Activated CD8-positive, alpha-beta memory T cell treated with anti-CD3 and anti-CD28 coated beads, Interleukin-2, amount 50 U/mL, for 24 hours (primary cell): ENCODE results near the gene MYL5.
A peak's percentile ranks its signal among the peaks of the same experiment; 100 is the strongest.
"Not testable (repeated sequence)": the region's sequence is repeated elsewhere in the genome, so short reads cannot be mapped to it uniquely, and the experiment has no call there.

Source experiments
- DNase-seq: peaks from one replicate; pipeline ENCODE4 v3.0.0-alpha.2; 2020; ENCODE audit errors: extremely low read depth

MYL5 gene, protein sequence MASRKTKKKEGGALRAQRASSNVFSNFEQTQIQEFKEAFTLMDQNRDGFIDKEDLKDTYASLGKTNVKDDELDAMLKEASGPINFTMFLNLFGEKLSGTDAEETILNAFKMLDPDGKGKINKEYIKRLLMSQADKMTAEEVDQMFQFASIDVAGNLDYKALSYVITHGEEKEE

GRCh38 chr4:674172-675035 lies at the start of gene MYL5, which contains the start of gene ATP5ME:
MYL5 (plus strand) TSS chr4:674542; CDS start chr4:678027, 3,485 bp downstream.
ATP5ME (minus strand) TSS chr4:674276; CDS start chr4:674247, 29 bp downstream.
- DNase-seq = peak; percentile 87

GRCh38 chr4:624705-625590 lies 49.4 kb upstream of the MYL5 start, which contains the start of gene PDE6B:
PDE6B (plus strand) TSS chr4:625573; CDS start chr4:625627, 54 bp downstream.
- no peak for DNase-seq

DNA sequence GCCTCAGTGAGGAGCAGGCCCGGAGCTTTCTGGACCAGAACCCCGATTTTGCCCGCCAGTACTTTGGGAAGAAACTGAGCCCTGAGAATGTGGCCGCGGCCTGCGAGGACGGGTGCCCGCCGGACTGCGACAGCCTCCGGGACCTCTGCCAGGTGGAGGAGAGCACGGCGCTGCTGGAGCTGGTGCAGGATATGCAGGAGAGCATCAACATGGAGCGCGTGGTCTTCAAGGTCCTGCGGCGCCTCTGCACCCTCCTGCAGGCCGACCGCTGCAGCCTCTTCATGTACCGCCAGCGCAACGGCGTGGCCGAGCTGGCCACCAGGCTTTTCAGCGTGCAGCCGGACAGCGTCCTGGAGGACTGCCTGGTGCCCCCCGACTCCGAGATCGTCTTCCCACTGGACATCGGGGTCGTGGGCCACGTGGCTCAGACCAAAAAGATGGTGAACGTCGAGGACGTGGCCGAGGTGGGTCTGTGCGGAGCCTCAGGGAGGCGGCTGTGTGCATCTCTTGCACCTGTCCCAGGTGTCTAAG lies 48.6 kb upstream of the MYL5 start:
- no peak for DNase-seq

DNA sequence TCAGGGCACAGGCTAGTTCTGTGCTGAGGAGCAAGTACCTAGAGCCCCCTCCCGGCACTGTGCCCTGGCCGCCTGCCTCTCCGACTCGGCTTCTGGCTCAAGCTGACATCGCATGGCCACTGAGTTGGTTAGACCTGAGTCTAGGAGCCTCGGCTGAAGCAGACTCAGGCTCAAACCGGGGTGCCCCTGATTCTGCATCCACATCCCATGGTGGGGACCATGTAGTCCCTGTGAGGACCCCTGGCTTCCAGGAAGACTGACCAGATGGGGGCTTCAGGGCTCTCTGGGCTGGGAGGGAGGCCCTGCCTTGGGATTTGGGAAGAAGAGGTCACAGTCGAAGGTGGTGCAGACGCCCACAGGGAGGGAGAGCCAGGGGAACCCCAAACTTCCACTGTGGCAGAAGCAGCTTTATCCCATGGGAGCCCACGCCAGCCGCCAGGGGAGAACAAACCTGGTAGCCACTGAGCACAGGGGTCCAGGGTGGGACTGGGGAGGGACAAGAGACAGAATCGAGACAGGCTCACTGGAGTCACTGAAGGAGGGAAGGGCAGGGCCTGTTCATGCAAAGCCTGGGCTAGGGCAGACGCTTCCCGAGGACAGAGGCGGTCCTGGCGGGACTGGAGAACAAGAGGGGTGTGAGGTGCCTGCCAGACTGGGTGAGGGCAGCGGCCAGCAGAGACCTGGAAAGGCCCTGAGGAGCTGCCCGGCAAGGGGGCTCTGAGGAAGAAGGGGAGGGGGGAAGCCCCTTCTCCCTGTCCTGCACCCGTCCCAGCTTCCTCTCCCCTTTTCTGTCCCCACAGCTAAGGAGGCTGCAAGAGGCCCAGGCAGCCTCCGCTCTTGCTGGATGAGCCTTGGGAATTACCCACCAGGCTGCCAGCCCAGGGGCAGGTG lies 47.9 kb upstream of the MYL5 start:
- DNase-seq = no peak

DNA sequence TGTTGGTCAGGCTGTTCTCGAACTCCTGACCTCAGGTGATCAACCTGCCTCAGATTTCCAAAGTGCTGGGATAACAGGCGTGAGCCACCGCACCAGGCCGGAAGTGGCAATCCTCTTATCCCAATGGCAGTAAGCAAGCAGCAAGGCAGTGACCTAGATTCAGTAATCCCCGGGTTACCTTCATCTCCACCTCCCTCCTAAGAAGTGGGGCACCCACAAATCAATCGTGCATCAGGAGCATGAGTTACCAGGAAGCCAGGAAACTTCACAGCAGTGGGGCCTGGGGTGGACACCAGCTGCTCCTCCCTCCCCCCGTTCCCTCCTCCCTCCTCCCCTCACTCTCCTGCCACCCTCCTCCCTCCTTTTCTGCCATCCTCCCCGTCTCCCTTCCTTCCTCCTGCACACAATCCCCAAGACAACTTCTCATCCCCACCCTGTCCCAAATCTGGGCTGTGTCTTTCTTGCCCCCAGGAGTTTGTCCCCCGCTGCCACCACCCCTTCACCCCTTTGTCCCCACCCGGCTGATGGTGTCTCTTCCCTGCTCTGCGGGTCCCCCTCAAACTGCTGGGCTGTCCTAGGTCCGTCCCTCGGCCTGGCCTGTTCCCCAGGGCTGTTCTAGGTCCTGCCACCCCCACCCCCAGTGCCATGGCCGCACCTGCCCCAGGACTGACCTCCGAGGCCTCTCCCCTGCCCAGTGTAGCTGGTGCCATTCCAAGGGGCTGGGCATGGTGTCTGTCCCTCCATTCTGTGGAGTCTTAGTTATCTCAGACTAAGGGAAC lies 46.8 kb upstream of the MYL5 start:
- DNase-seq = no peak

DNA sequence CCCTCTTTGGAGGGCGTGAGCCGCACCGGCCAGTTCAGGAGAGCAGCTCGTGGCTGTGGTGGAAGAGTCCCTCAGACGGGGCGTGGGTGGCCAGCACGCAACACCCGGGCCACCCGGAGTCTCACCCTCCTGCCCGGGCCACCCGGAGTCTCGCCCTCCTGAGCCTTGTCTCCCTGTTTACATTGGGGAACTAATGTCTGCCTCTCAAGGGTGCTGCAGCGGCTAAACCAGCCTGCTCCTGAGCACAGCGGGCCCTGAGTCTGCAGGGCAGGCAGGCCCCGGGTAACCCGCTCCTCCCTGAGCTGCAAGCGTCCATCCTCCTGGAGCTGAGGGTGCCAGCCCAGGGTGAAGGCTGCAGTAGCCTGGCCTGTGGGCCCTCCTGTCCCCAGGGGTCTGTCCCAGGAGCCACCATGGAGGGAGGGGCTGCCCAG lies 46.0 kb upstream of the MYL5 start:
- DNase-seq = no peak

DNA sequence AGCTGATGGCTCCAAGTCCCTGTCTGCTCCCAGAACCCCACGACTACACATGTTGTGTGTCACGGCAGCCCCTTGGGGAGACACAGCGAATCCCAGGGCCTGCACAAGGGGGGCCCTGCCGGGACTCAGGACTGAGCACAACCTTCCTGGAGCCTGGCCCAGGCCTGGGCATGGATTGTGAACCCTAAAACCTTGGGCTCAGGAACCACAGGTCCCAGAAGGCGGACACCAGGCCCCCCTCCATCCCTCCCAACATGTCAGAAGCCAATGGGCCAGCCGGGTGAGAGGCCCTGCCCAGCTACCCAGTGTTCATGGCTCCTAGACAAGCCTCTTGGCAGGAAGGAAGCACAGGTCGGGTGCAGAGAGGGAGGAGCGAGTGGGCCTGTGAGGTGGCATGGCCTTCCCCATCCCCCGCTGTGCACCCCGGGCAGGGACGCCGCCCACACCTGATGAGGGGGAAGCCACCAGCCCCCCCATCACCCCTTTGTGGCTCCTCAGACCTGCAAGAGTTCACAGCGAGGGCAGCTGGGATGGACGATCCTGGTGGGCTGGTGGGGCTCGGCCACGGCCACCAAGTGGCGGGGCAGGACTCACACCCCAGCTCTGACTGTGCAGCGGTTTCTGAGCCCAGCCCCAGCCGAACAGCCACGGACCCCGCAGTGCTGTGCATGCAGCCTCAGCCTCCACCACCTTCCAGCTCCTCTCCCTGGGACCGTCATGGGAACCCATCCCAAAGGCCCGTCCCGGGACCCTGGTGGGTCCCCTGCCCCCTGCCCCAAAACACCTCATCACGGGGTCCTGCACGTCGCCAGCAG lies 45.3 kb upstream of the MYL5 start:
- DNase-seq = no peak

- DNase-seq = no peak
Measured at GRCh38 chr4:629636-629914, 44.8 kb upstream of the MYL5 start.

DNA sequence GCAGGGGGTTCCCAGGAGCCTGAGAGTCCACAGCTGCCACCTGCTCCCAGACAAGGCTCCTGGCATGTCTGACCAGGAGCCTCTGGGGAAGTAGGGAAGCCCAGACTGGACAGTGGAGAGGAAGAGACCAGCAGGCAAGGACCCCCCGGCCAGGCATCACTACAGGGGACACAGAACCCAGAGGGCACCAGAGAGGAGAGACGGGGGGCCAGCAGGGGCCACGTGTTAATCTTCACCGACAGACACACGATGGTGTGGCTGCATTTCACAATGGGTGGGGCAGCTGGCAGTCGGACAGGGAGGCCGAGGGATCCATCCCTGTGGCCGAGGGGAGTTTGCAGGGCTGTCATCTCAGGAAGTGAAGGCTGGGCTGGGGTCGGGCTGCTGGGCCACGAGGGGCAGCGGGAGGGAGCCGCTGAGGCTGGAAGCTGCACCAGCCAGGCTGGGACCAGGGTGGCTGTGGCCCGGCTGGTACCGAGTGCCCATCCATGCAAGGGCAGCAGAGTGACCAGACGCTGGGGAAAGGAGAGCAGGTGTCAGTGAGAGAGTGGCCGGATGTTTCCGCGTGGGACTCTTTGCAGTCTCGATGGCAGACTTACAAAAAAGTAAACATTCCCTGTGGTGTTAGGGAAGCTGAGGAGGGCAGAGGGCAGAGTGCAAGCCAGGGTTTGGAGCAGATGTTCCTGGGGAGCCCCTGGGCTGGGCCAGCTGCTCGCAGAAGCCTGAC lies 44.3 kb upstream of the MYL5 start:
- no peak for DNase-seq

DNA sequence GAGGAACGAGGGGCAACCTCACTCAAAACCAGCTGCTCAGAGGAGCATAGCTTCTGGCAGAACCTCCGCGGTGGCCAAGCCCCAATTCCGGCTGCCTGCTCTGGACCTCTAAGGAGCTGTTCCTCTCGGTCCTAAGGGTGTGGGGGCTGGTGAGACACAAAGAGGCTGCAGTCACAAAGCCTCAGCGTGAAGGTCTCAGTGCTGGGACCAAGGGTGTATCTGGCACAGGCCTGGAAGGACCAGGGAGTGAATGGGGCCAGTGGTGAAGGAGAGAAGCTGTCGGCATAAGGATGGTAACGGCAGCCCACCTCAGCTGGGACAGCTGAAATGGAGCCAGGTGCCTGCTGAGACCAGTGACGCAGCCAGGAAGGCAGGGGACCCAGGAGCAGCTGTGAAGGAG lies 43.7 kb upstream of the MYL5 start:
- DNase-seq = no peak

DNA sequence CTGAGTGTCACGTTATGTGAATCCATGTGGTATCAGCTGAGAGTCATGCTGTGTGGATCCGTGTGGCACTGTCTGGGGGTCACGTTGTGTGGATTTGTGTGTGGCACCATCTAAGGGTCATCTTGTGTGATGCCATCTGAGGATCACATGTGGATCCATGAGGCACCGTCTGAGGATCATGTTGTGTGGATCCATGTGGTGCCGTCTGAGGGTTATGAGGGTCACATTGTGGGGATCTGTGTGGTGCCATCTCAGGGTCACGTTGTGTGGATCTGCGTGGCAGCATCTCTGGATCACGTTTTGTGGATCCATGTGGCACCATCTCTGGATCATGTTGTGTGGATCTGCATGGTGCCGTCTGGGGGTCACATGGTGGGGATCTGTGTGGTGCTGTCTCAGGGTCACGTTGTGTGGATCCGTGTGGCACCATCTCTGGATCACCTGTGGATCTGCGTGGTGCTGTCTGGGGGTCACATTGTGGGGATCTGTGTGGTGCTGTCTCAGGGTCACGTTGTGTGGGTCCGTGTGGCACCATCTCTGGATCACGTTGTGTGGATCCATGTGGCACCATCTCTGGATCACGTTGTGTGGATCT lies 42.0 kb upstream of the MYL5 start:
- DNase-seq = no peak

DNA sequence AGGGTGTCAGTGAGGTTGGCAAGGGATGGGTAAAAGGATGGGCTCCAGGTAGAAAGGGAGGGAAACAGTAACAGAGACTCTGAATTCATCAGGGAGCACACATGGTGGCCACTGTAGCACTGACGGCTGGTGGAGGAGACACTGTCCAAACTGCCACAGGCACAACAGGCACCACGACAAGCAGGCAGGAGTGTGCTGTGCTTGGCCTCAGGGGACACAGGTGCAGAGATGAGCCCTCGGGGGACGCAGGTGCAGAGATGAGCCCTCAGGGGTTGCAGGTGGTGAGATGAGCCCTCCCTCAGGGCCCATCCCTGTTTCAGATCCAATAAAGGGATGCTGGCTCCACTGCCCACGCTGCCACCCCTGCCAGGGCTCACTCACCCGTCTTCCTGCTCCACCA lies 41.4 kb upstream of the MYL5 start:
- no peak for DNase-seq

DNA sequence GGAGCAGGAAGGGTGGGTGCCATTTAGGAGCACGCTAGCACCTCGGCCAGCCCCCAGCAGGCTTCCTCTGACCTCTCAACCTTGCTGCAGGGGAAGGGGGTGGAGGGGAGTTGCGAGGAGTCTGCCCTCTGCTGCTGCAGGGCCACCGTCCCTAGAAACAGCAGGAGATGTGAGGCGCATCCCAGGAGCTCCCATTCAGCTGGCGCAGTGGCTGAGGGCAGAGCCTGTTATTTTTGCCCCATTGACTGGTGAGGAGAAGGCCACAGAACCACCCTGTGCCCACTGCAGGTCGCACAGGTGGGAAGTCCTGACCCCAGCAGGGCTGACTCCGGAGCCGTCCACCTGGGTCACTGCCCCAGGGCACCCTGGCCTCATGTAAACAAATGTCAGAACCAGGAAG lies 40.9 kb upstream of the MYL5 start:
- no peak for DNase-seq

GRCh38 chr4:633976-634598 lies 40.3 kb upstream of the MYL5 start:
- no peak for DNase-seq

- no peak for DNase-seq
Measured at GRCh38 chr4:634599-634985, 39.8 kb upstream of the MYL5 start.

- not testable (repeated sequence) for DNase-seq
Measured at GRCh38 chr4:635066-635835, 39.1 kb upstream of the MYL5 start.
